ENCODE data around the gene CORIN.
"Not testable (repeated sequence)": the region's sequence is repeated elsewhere in the genome, so short reads cannot be mapped to it uniquely, and the experiment has no call there.

The CORIN gene

GRCh38 chr4:47721892-47722575 lies 115.8 kb downstream of the CORIN start:
- DNase-seq = no peak

- DNase-seq = no peak
These were observed 116.4 kb downstream of the CORIN start for GRCh38 chr4:47721485-47721884.

- no peak for DNase-seq
These were observed 117.1 kb downstream of the CORIN start for GRCh38 chr4:47720787-47721186.

GRCh38 chr4:47719576-47719975 lies 118.3 kb downstream of the CORIN start:
- no peak for DNase-seq

- no peak for DNase-seq
These were observed 119.2 kb downstream of the CORIN start for GRCh38 chr4:47718696-47719095.

GRCh38 chr4:47717188-47717587 lies 120.7 kb downstream of the CORIN start:
- no peak for DNase-seq

- no peak for DNase-seq
These were observed 122.0 kb downstream of the CORIN start for GRCh38 chr4:47715716-47716416.

DNA sequence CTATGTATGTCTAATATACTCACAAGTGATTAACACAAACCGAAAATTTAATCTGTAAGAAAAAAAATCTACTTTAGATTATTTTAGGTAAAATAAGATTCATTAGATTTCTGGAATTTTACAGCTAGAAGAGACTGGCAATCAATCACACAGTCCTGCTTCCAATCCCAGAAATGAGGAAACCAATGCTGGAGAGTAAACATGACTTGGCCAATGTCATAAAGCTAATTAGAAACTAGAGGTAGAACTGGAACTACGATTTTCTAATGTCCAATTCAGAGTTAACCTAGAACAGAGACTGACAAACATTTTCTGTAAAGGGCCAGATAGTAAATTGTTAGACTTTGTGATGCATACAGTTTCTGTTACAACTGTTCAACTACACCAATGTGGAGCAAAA lies 123.6 kb downstream of the CORIN start:
- no peak for DNase-seq

GRCh38 chr4:47713129-47713834 lies 124.6 kb downstream of the CORIN start:
- no peak for DNase-seq

DNA sequence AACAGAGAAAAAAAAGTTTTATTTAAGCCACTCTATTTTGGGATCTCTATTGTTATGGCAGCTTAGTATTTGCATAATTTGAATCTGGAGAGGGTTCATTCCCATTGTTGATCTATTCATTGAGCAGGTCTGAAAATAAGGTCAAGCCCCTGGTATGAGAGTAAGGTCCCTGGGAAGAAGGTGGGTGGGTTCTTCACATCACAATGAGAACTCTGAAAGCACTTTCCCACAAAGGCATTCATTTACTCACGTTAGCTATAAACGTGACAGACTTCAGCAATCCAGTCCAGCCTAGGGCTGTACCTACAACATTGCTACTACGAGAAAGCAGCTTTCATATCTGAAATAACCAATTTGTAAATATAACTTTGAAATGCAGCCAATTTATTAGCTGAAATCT lies 126.2 kb downstream of the CORIN start:
- no peak for DNase-seq

- DNase-seq = no peak
These were observed 126.7 kb downstream of the CORIN start for GRCh38 chr4:47711183-47711582.

- not testable (repeated sequence) for DNase-seq
These were observed 131.5 kb downstream of the CORIN start for GRCh38 chr4:47706352-47706751.

DNA sequence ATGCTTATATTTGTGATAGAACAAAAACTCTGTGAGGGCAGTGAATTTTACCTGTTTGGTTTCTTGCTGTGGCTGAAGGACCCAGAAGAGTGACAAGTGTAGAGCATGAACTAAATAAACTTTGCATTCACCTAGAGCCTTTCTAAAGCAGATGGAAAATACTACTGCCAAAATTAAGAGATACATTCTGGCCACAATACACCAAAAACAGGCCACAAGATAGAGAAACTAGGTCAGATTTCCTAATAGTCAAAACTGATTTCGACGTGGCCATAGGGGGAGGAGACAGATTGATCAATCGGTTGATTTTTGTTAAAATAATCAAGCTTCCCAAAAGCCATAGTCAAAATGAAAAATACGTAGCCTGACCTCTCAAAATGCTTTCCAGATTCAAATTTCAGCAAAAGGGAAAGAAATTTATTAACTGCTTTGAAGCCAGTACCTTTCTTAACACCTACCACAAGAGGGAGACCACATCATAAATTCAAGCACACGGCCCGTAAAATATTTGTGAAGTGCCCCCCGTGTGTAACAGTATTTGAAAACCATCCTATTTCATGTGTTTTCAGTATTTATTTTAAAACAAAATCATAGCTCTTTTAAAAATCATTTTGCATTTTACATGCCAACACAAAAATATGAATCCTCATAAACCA lies 132.4 kb downstream of the CORIN start:
- peak; percentile 10 for DNase-seq

GRCh38 chr4:47704693-47705325 lies 133.1 kb downstream of the CORIN start:
- DNase-seq = peak; percentile 60

DNA sequence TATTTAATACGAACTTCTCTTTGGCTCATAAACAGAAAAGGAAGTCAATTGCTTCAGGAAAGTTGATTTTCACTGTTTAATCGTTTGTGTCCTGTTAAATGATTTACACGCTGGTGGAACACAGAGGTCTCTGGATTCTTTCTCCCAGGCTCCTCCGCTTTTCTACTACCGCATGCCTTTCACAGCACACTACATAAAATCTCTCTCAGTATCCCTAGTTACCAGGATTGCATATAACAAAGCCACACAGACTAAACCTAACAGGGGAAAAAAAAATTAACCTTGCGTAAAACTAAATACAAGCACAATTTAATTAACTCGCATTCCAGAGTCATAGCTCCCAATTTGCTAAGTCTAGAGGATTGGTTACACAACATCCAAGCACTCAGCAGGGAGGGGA lies 133.9 kb downstream of the CORIN start:
- peak; percentile 62 for DNase-seq

- peak; percentile 17 for DNase-seq
These were observed 134.9 kb downstream of the CORIN start for GRCh38 chr4:47703008-47703407.

- no peak for DNase-seq
These were observed 136.6 kb downstream of the CORIN start for GRCh38 chr4:47701286-47701685.

DNA sequence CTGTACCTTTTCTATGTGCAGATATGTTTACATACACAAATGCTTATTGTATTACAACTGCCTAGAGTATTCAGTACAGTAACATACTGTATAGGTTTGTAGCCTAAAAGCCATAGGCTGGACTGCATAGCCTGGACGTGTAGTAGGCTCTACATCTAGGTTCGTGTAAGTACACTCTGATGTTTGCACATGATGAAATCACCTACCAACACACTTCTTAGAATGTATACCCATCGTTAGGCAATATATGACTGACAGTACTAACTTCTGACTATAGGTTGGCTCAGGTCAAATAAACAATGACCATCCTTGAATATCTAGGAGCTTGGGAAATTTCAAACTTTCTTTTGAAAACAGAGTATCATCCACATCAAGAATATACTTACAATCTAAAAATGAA lies 139.0 kb downstream of the CORIN start:
- no peak for DNase-seq

- no peak for DNase-seq
These were observed 141.0 kb downstream of the CORIN start for GRCh38 chr4:47696823-47697222.

DNA sequence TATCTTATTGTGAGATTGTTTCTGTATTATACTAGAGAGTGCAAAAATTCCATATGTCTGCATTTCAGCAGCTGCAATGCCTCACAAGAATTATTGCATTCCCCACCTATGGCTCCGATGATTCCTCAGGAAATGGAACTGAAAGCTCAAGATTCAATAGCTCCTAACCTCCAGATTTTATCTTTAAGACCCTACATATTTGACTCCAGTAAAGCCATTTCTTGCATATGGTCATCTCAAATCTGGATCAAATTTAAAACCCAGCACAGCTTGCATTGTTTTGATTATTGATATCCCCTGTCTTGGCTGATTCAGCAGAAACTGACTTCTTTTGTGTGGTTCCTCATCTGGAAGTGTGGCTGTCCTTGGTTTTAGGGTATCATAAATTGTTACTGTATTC lies 142.6 kb downstream of the CORIN start:
- no peak for DNase-seq

DNA sequence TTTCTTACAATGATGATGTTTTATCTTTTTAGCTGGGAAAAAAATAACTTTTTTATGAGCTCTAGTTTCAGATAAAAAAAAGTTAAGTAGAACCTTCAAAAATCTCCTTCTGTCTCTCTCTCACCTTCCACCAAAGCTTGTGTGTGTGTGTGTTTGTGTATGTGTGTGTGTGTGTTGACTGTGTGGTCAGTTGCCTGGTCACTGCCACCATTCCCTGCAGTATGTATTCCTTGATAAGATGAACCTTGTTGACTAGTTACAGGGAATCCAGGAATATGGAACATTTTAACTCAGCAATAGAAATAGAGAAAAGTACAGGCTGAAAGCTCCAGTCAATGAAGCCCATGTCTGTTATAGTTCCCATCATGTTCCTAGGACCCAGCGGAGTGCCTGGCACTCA lies 143.5 kb downstream of the CORIN start:
- DNase-seq = no peak

DNA sequence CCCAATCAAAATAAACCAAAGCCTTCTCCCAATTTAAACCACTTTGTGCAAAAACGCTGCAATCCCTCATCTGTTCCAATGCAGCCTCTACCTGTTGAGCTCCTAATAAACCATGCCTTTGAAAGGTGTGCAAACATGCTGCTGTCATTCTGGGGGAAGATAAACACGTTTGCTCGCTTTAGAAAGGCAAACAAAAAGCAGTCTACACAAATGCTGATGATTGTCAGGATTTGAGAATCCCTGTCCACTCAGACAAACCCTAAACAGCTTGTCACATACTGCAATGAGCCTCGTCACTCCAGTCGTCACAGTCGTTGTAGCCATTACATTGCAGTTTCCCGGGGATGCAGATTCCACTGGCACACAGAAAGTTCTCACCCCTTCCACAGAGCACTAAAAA lies 145.2 kb downstream of the CORIN start:
- DNase-seq = no peak

Data from right kidney (tissue), 1 donor.